ENCODE data around the gene CD200.
"Not testable (repeated sequence)": the region's sequence is repeated elsewhere in the genome, so short reads cannot be mapped to it uniquely, and the experiment has no call there.

CD200 gene

GRCh38 chr3:112391648-112392047, 58.7 kb downstream of the CD200 start:
- no peak for DNase-seq

- no peak for DNase-seq
These were observed 59.7 kb downstream of the CD200 start for GRCh38 chr3:112392393-112393359.

DNA sequence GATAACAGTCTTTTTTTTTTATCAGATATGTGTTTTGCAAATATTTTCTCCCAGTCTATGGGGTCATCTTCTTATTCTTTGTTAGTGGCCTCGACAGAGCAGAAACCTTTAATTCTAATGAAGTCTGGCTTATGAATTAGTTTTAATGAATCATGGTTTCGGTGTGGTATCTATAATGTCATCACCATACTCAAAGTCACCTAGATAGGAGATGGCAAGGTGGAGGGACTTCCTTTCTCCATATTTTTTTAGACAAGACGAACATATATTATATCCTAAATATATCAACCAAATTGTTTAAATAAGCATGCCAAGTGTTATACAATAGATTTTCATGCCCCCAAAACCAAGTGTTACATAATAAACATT, 60.4 kb downstream of the CD200 start:
- no peak for DNase-seq

DNA sequence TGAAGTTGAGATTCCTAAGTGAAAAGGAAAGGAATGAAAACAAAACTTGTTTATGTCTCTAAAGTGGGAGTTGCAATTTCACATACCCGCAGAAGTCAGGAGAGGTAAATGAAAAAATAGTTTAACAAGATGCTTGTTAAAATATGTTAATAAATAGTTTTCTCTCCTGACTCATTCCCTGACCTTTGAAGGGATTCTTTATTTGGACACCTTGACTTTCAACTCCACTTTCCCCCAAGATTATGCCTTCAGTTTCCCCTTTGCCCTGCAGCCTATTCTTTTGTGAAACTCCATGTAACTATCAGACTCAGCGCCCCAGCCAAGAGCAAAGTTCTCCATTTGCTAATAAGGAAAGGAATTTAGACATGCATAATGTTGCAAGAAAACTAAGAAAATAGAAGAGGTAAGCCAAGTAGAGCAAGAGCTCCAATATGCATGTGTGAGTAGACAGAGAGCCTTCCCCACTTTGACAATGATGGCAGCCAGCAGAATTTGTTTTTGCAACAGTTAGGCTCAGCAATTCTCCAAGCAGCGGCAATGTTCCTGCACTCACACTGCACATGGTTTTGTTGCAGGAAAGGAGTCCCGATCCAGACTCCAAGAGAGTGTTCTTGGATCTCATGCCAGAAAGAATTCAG, 61.2 kb downstream of the CD200 start:
- DNase-seq, result no peak

- DNase-seq, result no peak
These were observed 62.4 kb downstream of the CD200 start for GRCh38 chr3:112395181-112395895.

GRCh38 chr3:112395896-112396290, 62.9 kb downstream of the CD200 start:
- no peak for DNase-seq

- DNase-seq, result no peak
These were observed 64.6 kb downstream of the CD200 start for GRCh38 chr3:112397556-112397955.

GRCh38 chr3:112399064-112399463, 66.1 kb downstream of the CD200 start:
- DNase-seq, result no peak

- DNase-seq, result not testable (repeated sequence)
These were observed 66.6 kb downstream of the CD200 start for GRCh38 chr3:112399554-112399953.

DNA sequence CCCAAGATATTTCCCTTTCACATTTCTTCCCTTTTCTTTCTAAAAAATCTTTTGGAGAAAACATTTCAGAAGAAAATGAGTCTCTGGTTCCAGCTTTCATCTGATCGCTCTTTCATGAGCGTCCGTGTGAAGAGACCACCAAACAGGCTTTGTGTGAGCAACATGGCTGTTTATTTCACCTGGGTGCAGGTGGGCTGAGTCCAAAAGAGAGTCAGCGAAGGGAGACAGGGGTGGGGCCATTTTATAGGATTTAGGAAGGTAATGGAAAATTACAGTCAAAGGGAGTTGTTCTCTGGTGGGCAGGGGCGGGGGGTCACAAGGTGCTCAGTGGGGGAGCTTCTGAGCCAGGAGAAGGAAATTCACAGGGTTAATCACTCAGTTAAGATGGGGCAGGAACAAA, 67.4 kb downstream of the CD200 start:
- not testable (repeated sequence) for DNase-seq

- DNase-seq, result no peak
These were observed 68.7 kb downstream of the CD200 start for GRCh38 chr3:112401617-112402016.

DNA sequence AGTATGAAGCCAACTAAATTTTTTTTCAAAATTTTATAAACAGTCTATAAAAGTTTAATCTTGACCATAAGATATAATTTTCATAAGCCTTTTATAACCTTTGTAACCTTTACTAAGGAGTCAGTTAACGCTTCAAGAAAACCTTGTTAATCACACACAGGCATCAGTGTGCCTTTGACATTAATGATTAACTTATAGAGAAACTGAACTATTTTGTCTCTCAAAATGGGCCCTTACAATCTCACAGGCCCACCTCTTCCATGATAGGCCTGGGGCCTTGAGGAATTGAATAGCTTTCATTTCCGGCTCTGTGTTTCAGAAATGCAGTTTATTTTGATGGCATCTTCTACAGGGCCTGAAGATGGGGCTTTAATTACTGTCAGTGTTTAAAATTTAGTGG, 70.1 kb downstream of the CD200 start:
- no peak for DNase-seq

GRCh38 chr3:112404924-112405549, 72.1 kb downstream of the CD200 start:
- not testable (repeated sequence) for DNase-seq

DNA sequence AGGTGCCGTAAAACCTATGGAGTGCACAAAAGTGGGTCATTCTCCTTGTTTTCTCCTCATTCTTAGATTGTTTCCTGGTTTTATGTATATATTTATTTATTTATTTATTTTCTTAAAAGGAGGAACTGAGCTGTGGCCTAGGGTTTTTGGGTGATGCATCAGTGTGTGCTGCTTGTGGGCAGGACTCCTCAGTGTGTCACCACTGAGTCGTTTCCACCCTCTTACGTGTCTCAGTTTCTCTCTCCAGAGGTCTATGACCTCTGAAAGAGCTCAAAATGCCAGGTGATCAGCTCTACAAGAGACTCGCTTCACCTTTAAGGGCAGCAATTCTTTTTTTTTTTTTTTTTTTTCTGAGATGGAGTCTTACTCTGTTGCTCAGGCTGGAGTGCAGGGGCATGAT, 72.9 kb downstream of the CD200 start:
- peak; percentile 58 for DNase-seq

- no peak for DNase-seq
These were observed 74.4 kb downstream of the CD200 start for GRCh38 chr3:112407214-112407887.

DNA sequence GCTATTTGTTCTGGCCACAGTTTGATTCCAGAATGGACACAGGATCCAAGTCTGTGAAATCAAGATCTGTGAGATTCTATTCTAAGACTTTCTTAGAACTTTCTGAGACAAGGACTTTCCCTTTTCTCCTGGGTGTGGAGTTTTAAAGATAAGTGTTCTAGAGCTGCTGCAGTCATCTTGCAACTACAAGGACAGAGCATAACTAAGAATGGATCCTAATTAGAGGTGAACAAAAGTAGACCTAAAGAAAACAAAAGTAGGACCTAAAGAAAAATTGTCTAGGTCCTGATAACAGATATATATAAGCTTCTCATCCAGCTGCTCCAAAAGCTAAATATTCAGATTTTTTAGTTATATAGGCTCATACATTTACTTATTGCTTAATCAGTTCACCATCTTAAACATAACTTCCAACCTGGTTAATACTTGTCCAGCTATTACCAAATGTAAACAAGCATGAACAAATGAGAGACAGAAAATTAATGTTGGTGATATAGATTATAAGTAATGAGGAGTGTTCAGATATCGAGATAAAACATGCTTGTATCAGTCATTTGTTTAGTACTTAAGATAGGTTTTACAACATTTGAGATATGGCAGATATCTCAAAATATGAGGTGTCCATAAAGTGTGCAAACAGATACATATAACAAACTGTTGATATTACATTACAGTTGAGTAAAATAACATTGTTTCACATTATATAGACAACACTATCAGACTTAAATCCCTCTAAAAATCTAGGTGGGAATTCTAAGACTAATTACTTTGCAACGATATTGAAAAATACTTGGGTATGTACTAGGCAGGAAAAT, 75.1 kb downstream of the CD200 start:
- DNase-seq, result no peak

GRCh38 chr3:112409041-112409440, 76.1 kb downstream of the CD200 start:
- no peak for DNase-seq

GRCh38 chr3:112411425-112411824, 78.5 kb downstream of the CD200 start:
- DNase-seq, result no peak

Data from stimulated activated CD4-positive, alpha-beta T cell treated with anti-CD3 and anti-CD28 coated beads, Interleukin-15, amount 100 ng/mL, for 24 hours (primary cell).